HG03196 (cell line): ENCODE results near the gene GASK1A.

Experiments used
- ATAC-seq: cut with Tn5 transposase; IDR thresholded peaks from one replicate; pipeline ENCODE4 v1.9.1; 2021; ENCODE audit not compliant: unreplicated experiment

GASK1A gene

GRCh38 chr3:43012174-43012573 lies 33.1 kb downstream of the GASK1A start:
- no peak for ATAC-seq

- no peak for ATAC-seq
Observed at GRCh38 chr3:43013256-43013655, 34.1 kb downstream of the GASK1A start.

- no peak for ATAC-seq
Observed at GRCh38 chr3:43013743-43014155, 34.6 kb downstream of the GASK1A start.

GRCh38 chr3:43014241-43014640 lies 35.1 kb downstream of the GASK1A start:
- no peak for ATAC-seq

- no peak for ATAC-seq
Observed at GRCh38 chr3:43014956-43015355, 35.8 kb downstream of the GASK1A start.

- ATAC-seq: no peak
Observed at GRCh38 chr3:43015572-43015971, 36.5 kb downstream of the GASK1A start.

- no peak for ATAC-seq
Observed at GRCh38 chr3:43015991-43016865, 37.1 kb downstream of the GASK1A start.

- ATAC-seq: no peak
Observed at GRCh38 chr3:43017004-43017403, 37.9 kb downstream of the GASK1A start.

GRCh38 chr3:43017593-43018195 lies 38.6 kb downstream of the GASK1A start:
- ATAC-seq: no peak

- no peak for ATAC-seq
Observed at GRCh38 chr3:43018246-43018645, 39.1 kb downstream of the GASK1A start.

- no peak for ATAC-seq
Observed at GRCh38 chr3:43019006-43019809, 40.1 kb downstream of the GASK1A start.

GRCh38 chr3:43019826-43020225 lies 40.7 kb downstream of the GASK1A start:
- ATAC-seq: no peak

GRCh38 chr3:43021186-43021585 lies 42.1 kb downstream of the GASK1A start:
- ATAC-seq: no peak

- no peak for ATAC-seq
Observed at GRCh38 chr3:43022121-43022520, 43.0 kb downstream of the GASK1A start.

GRCh38 chr3:43023066-43023465 lies 44.0 kb downstream of the GASK1A start:
- ATAC-seq: no peak

GRCh38 chr3:43023746-43024145 lies 44.6 kb downstream of the GASK1A start:
- ATAC-seq: no peak

- no peak for ATAC-seq
Observed at GRCh38 chr3:43024181-43024885, 45.2 kb downstream of the GASK1A start.

- ATAC-seq: no peak
Observed at GRCh38 chr3:43025423-43025822, 46.3 kb downstream of the GASK1A start.

- no peak for ATAC-seq
Observed at GRCh38 chr3:43028001-43028400, 48.9 kb downstream of the GASK1A start.

- ATAC-seq: no peak
Observed at GRCh38 chr3:43028678-43029490, 49.8 kb downstream of the GASK1A start.
